ENCODE results near the gene CDH4. TPM values are rescaled to one million over a fixed set of nuclear protein-coding genes. Genes with fewer than 3 reads are reported as not detected.

CDH4 gene
- total and polyA plus RNA-seq, 2 of the 4 experiments (the other 2 are of a cell fraction): 1.6 to 3.5 TPM

DNA sequence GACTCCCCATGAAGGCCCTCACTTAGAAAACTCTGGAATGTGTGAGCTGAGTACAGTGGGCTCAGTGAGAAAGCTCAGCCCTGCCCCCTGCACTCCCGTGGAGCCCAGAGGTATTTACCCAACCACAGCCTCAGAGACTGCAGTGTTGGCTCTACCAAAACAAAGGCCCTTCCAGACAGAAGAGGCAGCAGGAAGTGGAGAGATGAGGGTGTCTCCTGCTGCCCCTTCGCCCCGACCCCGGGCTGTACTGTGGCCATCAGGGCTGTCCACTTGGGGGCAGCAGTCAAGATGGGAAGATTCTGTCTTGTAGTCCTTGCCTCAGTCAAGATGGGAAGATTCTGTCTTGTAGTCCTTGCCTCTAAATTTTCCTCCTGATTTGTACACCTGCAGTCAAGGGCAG is 472.3 kb downstream of the CDH4 start:
- Histone ChIP-seq H3K56ac (ENCODE audit: extremely low read depth, insufficient read depth, low read length) (no peak overlapping the region), H2AK5ac (ENCODE audit: low read depth, low read length) (no peak overlapping the region), H2BK15ac (ENCODE audit: low read depth, low read length) (no peak overlapping the region), H3K9me1 (ENCODE audit: insufficient read depth, low read length) (no peaks in the 10 kb centered on the region), H3K4me1 (ENCODE audit: control insufficient read depth, insufficient read depth, low read length) (no peaks in the 10 kb centered on the region), H2BK5ac (ENCODE audit: low read depth, low read length, poor library complexity, severe bottlenecking) (no peak overlapping the region), H3K4me2 (ENCODE audit: low read depth, low read length) (no peak overlapping the region), H3K14ac (replicated peaks; ENCODE audit: low read depth, low read length) (no peak overlapping the region), H3K27ac (ENCODE audit: insufficient read depth, low read length) (no peak overlapping the region), H4K5ac (ENCODE audit: low read depth, low read length) (no peak overlapping the region), H3K9me3 (ENCODE audit: control insufficient read depth, insufficient read depth, low read length) (peaks cover 10% of the 10 kb centered on the region; the same call in 1 of the 2 replicates), H2BK20ac (ENCODE audit: low read depth, low read length) (no peak overlapping the region), H3K36me3 (ENCODE audit: control insufficient read depth, insufficient read depth, low read length) (no peaks in the 10 kb centered on the region), H3K4ac (ENCODE audit: low read depth, low read length) (no peak overlapping the region), H2AFZ (replicated peaks; ENCODE audit: low read length, poor library complexity) (no peak overlapping the region), H4K8ac (ENCODE audit: low read depth in 2 of 2, low read length in 2 of 2) (no peak overlapping the region), H3K18ac (ENCODE audit: low read depth, low read length) (no peak overlapping the region), H3K23ac (ENCODE audit: low read depth, low read length) (no peak overlapping the region), H4K20me1 (ENCODE audit: insufficient read depth, low read length) (no peaks in the 10 kb centered on the region), H3K9ac (ENCODE audit: low read depth, low read length) (no peak overlapping the region), H2AK9ac (replicated peaks; ENCODE audit: low read depth, low read length, poor library complexity) (no peak overlapping the region), H3K27me3 (ENCODE audit: control insufficient read depth, insufficient read depth, low read length) (no peaks in the 10 kb centered on the region; the same call in 1 of the 2 replicates), H3K4me3 (ENCODE audit: insufficient read depth, low read depth, low read length) (no peak overlapping the region), H3K79me1 (ENCODE audit: low read depth in 1 of 2, low read length in 2 of 2) (no peaks in the 10 kb centered on the region), H2BK120ac (ENCODE audit: low read depth, low read length) (no peak overlapping the region), H4K91ac (ENCODE audit: insufficient read depth, low read depth, low read length) (no peak overlapping the region)
- ChIA-PET POLR2A (ENCODE audit: unreplicated experiment) (no interaction called here), CTCF (no interaction called here)
- in situ Hi-C loops (cut with MboI; ENCODE audit: low sequenced_read_pairs) (no loop called here), dilution Hi-C loops (cut with HindIII; ENCODE audit: low sequenced_read_pairs, unreplicated experiment) (no loop called here), intact Hi-C loops (cut with micrococcal nuclease) (no loop called here)
- no TSS peak for BruUV-seq (replicated peaks)
- 28% methylated on average over 3 of the region's 4 CpGs; no CpG with 5 or more reads in 1 of the 2 experiments for WGBS, 2 experiments (ENCODE audit: extremely low coverage in 2 of 2, insufficient read length in 1 of 2)
- ATAC-seq (ENCODE audit: low read depth) (peak; percentile 60), DNase-seq (no peak)
- no peak for TF ChIP-seq MAZ (IDR thresholded peaks at IDR 0.05; ENCODE audit: borderline replicate concordance, low read depth, low read length)
- TF ChIP-seq CHD1 (IDR thresholded peaks at IDR 0.05; ENCODE audit: low read depth, low read length): no peak
- no peak for TF ChIP-seq MXI1 (IDR thresholded peaks at IDR 0.05; ENCODE audit: borderline replicate concordance, low read depth, low read length)
- no peak for TF ChIP-seq SMC3 (IDR thresholded peaks at IDR 0.05; ENCODE audit: low read depth, low read length)
- no peak for TF ChIP-seq CEBPB (IDR thresholded peaks at IDR 0.05; ENCODE audit: low read depth, low read length)
- TF ChIP-seq FOS (IDR thresholded peaks at IDR 0.05; ENCODE audit: low read depth, low read length): no peak
- TF ChIP-seq BHLHE40 (IDR thresholded peaks at IDR 0.05; ENCODE audit: low read depth, low read length): no peak
- TF ChIP-seq RCOR1 (IDR thresholded peaks at IDR 0.05; ENCODE audit: insufficient replicate concordance, low read length): no peak
- TF ChIP-seq, protein P1, sequence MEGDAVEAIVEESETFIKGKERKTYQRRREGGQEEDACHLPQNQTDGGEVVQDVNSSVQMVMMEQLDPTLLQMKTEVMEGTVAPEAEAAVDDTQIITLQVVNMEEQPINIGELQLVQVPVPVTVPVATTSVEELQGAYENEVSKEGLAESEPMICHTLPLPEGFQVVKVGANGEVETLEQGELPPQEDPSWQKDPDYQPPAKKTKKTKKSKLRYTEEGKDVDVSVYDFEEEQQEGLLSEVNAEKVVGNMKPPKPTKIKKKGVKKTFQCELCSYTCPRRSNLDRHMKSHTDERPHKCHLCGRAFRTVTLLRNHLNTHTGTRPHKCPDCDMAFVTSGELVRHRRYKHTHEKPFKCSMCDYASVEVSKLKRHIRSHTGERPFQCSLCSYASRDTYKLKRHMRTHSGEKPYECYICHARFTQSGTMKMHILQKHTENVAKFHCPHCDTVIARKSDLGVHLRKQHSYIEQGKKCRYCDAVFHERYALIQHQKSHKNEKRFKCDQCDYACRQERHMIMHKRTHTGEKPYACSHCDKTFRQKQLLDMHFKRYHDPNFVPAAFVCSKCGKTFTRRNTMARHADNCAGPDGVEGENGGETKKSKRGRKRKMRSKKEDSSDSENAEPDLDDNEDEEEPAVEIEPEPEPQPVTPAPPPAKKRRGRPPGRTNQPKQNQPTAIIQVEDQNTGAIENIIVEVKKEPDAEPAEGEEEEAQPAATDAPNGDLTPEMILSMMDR (conservative IDR thresholded peaks at IDR 0.05; ENCODE audit: low read depth, low read length): no peak
- no peak for TF ChIP-seq NFE2L2 (IDR thresholded peaks at IDR 0.05; ENCODE audit: low read depth, low read length)
- TF ChIP-seq, protein P2, sequence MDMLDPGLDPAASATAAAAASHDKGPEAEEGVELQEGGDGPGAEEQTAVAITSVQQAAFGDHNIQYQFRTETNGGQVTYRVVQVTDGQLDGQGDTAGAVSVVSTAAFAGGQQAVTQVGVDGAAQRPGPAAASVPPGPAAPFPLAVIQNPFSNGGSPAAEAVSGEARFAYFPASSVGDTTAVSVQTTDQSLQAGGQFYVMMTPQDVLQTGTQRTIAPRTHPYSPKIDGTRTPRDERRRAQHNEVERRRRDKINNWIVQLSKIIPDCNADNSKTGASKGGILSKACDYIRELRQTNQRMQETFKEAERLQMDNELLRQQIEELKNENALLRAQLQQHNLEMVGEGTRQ (IDR thresholded peaks at IDR 0.05; ENCODE audit: low read depth, low read length): no peak
- TF ChIP-seq, protein P3, sequence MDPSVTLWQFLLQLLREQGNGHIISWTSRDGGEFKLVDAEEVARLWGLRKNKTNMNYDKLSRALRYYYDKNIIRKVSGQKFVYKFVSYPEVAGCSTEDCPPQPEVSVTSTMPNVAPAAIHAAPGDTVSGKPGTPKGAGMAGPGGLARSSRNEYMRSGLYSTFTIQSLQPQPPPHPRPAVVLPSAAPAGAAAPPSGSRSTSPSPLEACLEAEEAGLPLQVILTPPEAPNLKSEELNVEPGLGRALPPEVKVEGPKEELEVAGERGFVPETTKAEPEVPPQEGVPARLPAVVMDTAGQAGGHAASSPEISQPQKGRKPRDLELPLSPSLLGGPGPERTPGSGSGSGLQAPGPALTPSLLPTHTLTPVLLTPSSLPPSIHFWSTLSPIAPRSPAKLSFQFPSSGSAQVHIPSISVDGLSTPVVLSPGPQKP (IDR thresholded peaks at IDR 0.05; ENCODE audit: borderline replicate concordance, low read depth, low read length): no peak
- no peak for TF ChIP-seq MAFK (IDR thresholded peaks at IDR 0.05; ENCODE audit: low read depth, low read length)
- no peak for TF ChIP-seq RFX5 (IDR thresholded peaks at IDR 0.05; ENCODE audit: low read depth, low read length)
- TF ChIP-seq POLR2A (IDR thresholded peaks at IDR 0.05; ENCODE audit: low read depth, low read length): no peak
- TF ChIP-seq RAD21 (IDR thresholded peaks at IDR 0.05; ENCODE audit: low read length): no peak

Data from IMR-90 (cell line).